Liver (tissue), 9 donors: ENCODE data around the gene SDK2. TPM values are rescaled to one million over a fixed set of nuclear protein-coding genes. Genes with fewer than 3 reads are reported as not detected.

Source experiments
- DNase-seq: peaks from one replicate; pipeline ENCODE4 v3.0.0-alpha.2; 2017; ENCODE audit warnings: low spot score
- H3K27ac ChIP-seq, 2 donors: one replicate each; pipeline ENCODE4 v1.7.0; 2013; ENCODE audit warnings: inconsistent platforms in 2 of 2, low read length in 2 of 2, control low read depth in 1 of 2, low read depth in 1 of 2, mild to moderate bottlenecking in 1 of 2
- H3K27me3 ChIP-seq, 4 donors: one replicate each; pipeline versions ENCODE4 v1.6.1 to v1.7.0; 2013; ENCODE audit warnings: low read length in 3 of 4, inconsistent platforms in 1 of 4, mild to moderate bottlenecking in 1 of 4, moderate library complexity in 1 of 4; ENCODE audit not compliant: control insufficient read depth in 4 of 4, insufficient read depth in 4 of 4
- H3K36me3 ChIP-seq, 4 donors: one replicate each; pipeline versions ENCODE4 v1.6.1 to v1.7.0; 2013; ENCODE audit warnings: low read length in 3 of 4, mild to moderate bottlenecking in 3 of 4, low read depth in 1 of 4, moderate library complexity in 1 of 4; ENCODE audit not compliant: control insufficient read depth in 4 of 4, insufficient read depth in 3 of 4
- H3K4me1 ChIP-seq, 4 donors: one replicate each; pipeline versions ENCODE4 v1.6.1 to v1.7.0; 2013; ENCODE audit warnings: low read length in 3 of 4, mild to moderate bottlenecking in 3 of 4, moderate library complexity in 1 of 4; ENCODE audit not compliant: control insufficient read depth in 4 of 4, insufficient read depth in 4 of 4
- H3K4me3 ChIP-seq, 3 donors: one replicate each; pipeline versions ENCODE4 v1.6.1 to v1.7.0; 2013; ENCODE audit warnings: low read length in 3 of 3, control low read depth in 1 of 3, low read depth in 1 of 3, mild to moderate bottlenecking in 1 of 3
- H3K9ac ChIP-seq, 2 donors: one replicate each; pipeline ENCODE4 v1.7.0; 2013; ENCODE audit warnings: low read length in 2 of 2, mild to moderate bottlenecking in 2 of 2, moderate library complexity in 2 of 2, control low read depth in 1 of 2, low read depth in 1 of 2
- H3K9me3 ChIP-seq, 4 donors: one replicate each; pipeline versions ENCODE4 v1.6.1 to v1.7.0; 2013; ENCODE audit warnings: low read length in 3 of 4; ENCODE audit not compliant: control insufficient read depth in 4 of 4
- EGR1 ChIP-seq, 2 donors: IDR thresholded peaks; 2 replicates each; pipeline ENCODE4 v1.6.1; 2016 to 2018; ENCODE audit warnings: antibody characterized with exemption in 2 of 2, low read depth in 2 of 2
- FOXA2 ChIP-seq: IDR thresholded peaks from 2 replicates; pipeline ENCODE4 v1.6.1; 2016; ENCODE audit warnings: antibody characterized with exemption
- GABPA ChIP-seq, 2 donors: IDR thresholded peaks in 1 of 2; conservative IDR thresholded peaks in 1 of 2; 2 replicates each; pipeline ENCODE4 v1.6.1; 2016; ENCODE audit warnings: antibody characterized with exemption in 2 of 2, mild to moderate bottlenecking in 1 of 2, moderate library complexity in 1 of 2
- HNF4A ChIP-seq, 2 donors: conservative IDR thresholded peaks; 2 replicates each; pipeline ENCODE4 v1.6.1; 2016; ENCODE audit warnings: antibody characterized with exemption in 2 of 2, mild to moderate bottlenecking in 2 of 2
- HNF4G ChIP-seq: IDR thresholded peaks from 2 replicates; pipeline ENCODE4 v1.6.1; 2016; ENCODE audit warnings: antibody characterized with exemption
- JUND ChIP-seq, 2 donors: IDR thresholded peaks; 2 replicates each; pipeline ENCODE4 v1.6.1; 2016; ENCODE audit warnings: antibody characterized with exemption in 2 of 2
- NR2F2 ChIP-seq: IDR thresholded peaks from 2 replicates; pipeline ENCODE4 v1.6.1; 2016; ENCODE audit warnings: antibody characterized with exemption
- RXRA ChIP-seq, 2 donors: IDR thresholded peaks; 2 replicates each; pipeline ENCODE4 v1.6.1; 2017 to 2018; ENCODE audit warnings: antibody characterized with exemption in 2 of 2, mild to moderate bottlenecking in 1 of 2
- SP1 ChIP-seq: IDR thresholded peaks from 2 replicates; pipeline ENCODE4 v1.6.1; 2018; ENCODE audit warnings: antibody characterized with exemption, mild to moderate bottlenecking
- YY1 ChIP-seq: IDR thresholded peaks from 2 replicates; pipeline ENCODE4 v1.6.1; 2016; ENCODE audit warnings: antibody characterized with exemption, mild to moderate bottlenecking
- WGBS: extraction: QIAGEN DNeasy Blood & Tissue Kit; methylation state at CpG from one replicate; pipeline ENCODE4 v1.1.7; 2013; 5-methylcytosine and 5-hydroxymethylcytosine counted together
- polyA plus RNA-seq, 2 donors: library from polyadenylated mRNA; stranded (reverse) in 1 of 2; unstranded in 1 of 2; fragments of 200-250 nt in 1 of 2; fragments of >200 nt in 1 of 2; fragmentation: Nextera tagmentation in 1 of 2; extraction: Ambion mirVana in 1 of 2; gene quantifications; one replicate each; pipeline versions ENCODE4 v1.2.1 to v1.2.3, GENCODE V29; 2013 to 2015
- total RNA-seq, 2 donors: library from RNA; depleted of rRNA; stranded (reverse); fragments of >200 nt; gene quantifications; one replicate each; pipeline ENCODE4 v1.2.3, GENCODE V29; 2014
- TF ChIP-seq, protein P1 (sequence below): IDR thresholded peaks from 2 replicates; pipeline ENCODE4 v1.6.1; 2016; ENCODE audit warnings: antibody characterized with exemption, mild to moderate bottlenecking
- TF ChIP-seq, protein P2 (sequence below): IDR thresholded peaks from 2 replicates; pipeline ENCODE4 v1.6.1; 2016; ENCODE audit warnings: antibody characterized with exemption
- TF ChIP-seq, protein P3 (sequence below): IDR thresholded peaks from 2 replicates; pipeline ENCODE4 v1.6.1; 2016; ENCODE audit warnings: antibody characterized with exemption
- donor health status: healthy.
- donor health status: healthy.
- donor health status: healthy.
- donor health status: healthy.
- donor health status: healthy.

Gene SDK2
- total and polyA plus RNA-seq, 4 donors = 0.05 to 0.42 (median 0.10) TPM

DNA sequence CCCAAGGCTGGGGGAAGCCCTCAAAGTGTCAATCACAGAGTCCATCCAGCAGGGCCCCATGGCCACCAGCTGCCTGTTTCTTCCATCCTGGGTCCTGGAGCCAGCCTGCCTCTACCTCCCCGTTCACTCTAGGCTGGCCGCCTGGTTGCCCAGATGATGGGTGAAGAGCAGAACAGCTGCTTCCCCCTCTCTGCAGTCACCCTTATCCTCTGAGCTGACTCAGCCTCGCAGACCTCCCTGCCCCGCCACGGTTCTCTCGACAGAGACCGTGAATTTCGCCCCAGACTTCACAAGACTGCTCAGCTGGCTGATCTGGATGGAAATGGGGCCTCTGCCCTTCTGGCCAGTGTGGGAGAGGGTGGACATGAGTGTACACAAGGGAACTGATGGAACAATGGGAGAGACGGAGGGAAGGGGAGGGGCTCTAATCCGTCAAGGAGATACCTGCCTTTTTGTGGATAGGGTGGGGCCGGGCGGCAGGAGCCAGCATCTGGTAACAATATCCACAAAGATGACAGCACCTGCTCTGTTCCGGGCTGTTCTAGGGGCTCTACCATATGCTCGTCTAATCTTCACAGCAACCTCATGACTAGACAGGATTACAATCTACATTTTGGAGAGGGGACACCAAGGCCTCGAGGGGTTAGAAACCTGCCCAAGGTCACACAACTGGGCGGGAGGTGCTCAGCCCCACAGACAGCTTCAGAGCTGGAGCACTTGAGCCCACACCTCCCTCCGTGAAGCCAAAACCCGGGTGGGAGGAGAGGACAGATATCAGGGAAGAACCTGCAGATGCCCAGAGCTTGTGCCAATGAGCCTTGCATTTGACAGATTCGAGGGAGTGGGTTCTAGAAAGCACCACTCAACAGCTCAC, 136.0 kb downstream of the SDK2 start:
- Histone ChIP-seq H3K27ac (no peak overlapping the region), H3K36me3 (no peaks in the 10 kb centered on the region), H3K9me3 (no peaks in the 10 kb centered on the region), H3K9ac (no peak overlapping the region), H3K27me3 (peaks cover 0 to 3% (median 0%) of the 10 kb centered on the region in 4 donors), H3K4me3 (no peak overlapping the region), H3K4me1 (no peaks in the 10 kb centered on the region)
- no peak for DNase-seq
- TF ChIP-seq RXRA (IDR thresholded peaks at IDR 0.05) = no peak
- TF ChIP-seq SP1 = no peak
- TF ChIP-seq GABPA (IDR thresholded peaks at IDR 0.05 in 1 of 2, conservative IDR thresholded peaks at IDR 0.05 in 1 of 2) = no peak
- no peak for TF ChIP-seq YY1
- no peak for TF ChIP-seq HNF4A (conservative IDR thresholded peaks at IDR 0.05)
- TF ChIP-seq, protein P1, sequence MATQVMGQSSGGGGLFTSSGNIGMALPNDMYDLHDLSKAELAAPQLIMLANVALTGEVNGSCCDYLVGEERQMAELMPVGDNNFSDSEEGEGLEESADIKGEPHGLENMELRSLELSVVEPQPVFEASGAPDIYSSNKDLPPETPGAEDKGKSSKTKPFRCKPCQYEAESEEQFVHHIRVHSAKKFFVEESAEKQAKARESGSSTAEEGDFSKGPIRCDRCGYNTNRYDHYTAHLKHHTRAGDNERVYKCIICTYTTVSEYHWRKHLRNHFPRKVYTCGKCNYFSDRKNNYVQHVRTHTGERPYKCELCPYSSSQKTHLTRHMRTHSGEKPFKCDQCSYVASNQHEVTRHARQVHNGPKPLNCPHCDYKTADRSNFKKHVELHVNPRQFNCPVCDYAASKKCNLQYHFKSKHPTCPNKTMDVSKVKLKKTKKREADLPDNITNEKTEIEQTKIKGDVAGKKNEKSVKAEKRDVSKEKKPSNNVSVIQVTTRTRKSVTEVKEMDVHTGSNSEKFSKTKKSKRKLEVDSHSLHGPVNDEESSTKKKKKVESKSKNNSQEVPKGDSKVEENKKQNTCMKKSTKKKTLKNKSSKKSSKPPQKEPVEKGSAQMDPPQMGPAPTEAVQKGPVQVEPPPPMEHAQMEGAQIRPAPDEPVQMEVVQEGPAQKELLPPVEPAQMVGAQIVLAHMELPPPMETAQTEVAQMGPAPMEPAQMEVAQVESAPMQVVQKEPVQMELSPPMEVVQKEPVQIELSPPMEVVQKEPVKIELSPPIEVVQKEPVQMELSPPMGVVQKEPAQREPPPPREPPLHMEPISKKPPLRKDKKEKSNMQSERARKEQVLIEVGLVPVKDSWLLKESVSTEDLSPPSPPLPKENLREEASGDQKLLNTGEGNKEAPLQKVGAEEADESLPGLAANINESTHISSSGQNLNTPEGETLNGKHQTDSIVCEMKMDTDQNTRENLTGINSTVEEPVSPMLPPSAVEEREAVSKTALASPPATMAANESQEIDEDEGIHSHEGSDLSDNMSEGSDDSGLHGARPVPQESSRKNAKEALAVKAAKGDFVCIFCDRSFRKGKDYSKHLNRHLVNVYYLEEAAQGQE = no peak
- no peak for TF ChIP-seq EGR1 (IDR thresholded peaks at IDR 0.05; ENCODE audit: low read depth in 2 of 2)
- no peak for TF ChIP-seq HNF4G
- no peak for TF ChIP-seq FOXA2
- WGBS = 67% methylated on average over 19 of the region's 19 CpGs

DNA sequence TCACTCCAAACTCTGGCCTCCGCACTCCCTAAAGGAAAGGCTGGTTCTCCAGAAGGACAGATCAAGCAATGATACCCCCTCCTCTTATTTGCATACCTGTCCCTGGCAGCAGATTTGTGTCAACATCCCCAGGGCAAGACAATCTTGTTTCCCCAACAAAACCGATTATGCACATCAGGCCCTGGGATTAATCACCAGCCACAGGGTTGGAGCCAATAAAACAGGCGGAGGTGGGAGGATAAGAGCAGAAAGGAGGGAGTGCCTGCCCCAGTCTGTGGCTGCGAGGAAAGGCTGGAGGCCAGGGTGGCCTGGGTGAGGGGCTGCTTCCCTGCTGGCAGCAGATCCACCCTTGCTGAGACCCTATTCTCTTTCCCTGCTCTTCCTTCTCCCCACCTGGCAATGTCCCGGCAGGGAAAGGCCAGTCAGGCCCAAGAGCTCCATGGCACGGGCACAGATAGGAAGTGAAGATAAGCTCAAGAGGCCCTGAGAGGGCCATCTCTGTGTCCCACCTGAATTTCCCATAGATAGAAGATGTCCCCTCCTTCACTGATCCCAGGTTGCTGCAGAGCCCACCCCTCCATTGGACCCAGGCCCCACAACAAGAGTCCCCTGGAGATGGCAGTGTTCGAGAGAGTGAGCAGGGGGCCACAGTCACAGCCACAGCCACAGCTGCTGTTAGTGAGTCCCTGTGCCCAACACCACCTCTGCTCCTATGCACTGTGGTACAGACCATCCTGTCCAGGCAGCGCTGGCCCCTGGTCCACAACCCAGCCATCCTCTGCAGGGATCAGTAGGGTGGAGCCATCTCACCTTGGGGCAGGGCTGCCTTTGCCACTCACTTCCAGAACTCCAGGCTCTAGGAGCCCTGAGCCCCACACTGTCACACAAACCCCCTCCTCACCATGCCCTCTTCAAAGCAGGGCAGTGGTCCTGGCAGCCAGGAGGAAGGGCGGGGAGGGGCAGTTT, 137.5 kb downstream of the SDK2 start:
- H3K36me3 ChIP-seq = no peaks in the 10 kb centered on the region
- no peak overlapping the region for H3K9ac ChIP-seq
- H3K4me1 ChIP-seq = no peaks in the 10 kb centered on the region
- H3K27me3 ChIP-seq = peaks cover 0 to 7% (median 0%) of the 10 kb centered on the region in 4 donors
- H3K9me3 ChIP-seq = no peaks in the 10 kb centered on the region
- TF ChIP-seq EGR1 (IDR thresholded peaks at IDR 0.05; ENCODE audit: low read depth in 2 of 2) = no peak
- no peak for TF ChIP-seq HNF4A (conservative IDR thresholded peaks at IDR 0.05)
- TF ChIP-seq HNF4G = no peak
- TF ChIP-seq GABPA (IDR thresholded peaks at IDR 0.05 in 1 of 2, conservative IDR thresholded peaks at IDR 0.05 in 1 of 2) = no peak
- no peak for TF ChIP-seq RXRA (IDR thresholded peaks at IDR 0.05)
- TF ChIP-seq, protein P2, sequence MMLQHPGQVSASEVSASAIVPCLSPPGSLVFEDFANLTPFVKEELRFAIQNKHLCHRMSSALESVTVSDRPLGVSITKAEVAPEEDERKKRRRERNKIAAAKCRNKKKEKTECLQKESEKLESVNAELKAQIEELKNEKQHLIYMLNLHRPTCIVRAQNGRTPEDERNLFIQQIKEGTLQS = no peak
- TF ChIP-seq NR2F2 = no peak
- no peak for TF ChIP-seq JUND (IDR thresholded peaks at IDR 0.05)
- TF ChIP-seq, protein P3, sequence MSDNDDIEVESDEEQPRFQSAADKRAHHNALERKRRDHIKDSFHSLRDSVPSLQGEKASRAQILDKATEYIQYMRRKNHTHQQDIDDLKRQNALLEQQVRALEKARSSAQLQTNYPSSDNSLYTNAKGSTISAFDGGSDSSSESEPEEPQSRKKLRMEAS = no peak
- no peak for TF ChIP-seq SP1
- no peak overlapping the region for H3K4me3 ChIP-seq
- WGBS = 76% methylated on average over 9 of the region's 9 CpGs
- H3K27ac ChIP-seq = no peak overlapping the region
- no peak for DNase-seq
